LNCaP clone FGC (cell line): Measurements from ENCODE around the gene SLC30A3.
A peak's percentile ranks its signal among the peaks of the same experiment; 100 is the strongest.

Experiments
- DNase-seq: peaks from one replicate; pipeline ENCODE4 v3.0.0-alpha.2; 2011; ENCODE audit warnings: low read depth
- H3K4me3 ChIP-seq: 2 replicates; pipeline ENCODE4 v1.5.1; 2011; ENCODE audit warnings: mild to moderate bottlenecking, low read depth, low read length, control low read depth
- TF ChIP-seq, protein P1 (sequence below): IDR thresholded peaks from 2 replicates; pipeline ENCODE4 v1.5.1; 2012; ENCODE audit warnings: mild to moderate bottlenecking; ENCODE audit not compliant: control insufficient read depth, insufficient read depth; ENCODE audit errors: extremely low read depth

The SLC30A3 gene

GRCh38 chr2:27264753-27265535 is 2.1 kb upstream of the SLC30A3 start:
- TF ChIP-seq, protein P1, sequence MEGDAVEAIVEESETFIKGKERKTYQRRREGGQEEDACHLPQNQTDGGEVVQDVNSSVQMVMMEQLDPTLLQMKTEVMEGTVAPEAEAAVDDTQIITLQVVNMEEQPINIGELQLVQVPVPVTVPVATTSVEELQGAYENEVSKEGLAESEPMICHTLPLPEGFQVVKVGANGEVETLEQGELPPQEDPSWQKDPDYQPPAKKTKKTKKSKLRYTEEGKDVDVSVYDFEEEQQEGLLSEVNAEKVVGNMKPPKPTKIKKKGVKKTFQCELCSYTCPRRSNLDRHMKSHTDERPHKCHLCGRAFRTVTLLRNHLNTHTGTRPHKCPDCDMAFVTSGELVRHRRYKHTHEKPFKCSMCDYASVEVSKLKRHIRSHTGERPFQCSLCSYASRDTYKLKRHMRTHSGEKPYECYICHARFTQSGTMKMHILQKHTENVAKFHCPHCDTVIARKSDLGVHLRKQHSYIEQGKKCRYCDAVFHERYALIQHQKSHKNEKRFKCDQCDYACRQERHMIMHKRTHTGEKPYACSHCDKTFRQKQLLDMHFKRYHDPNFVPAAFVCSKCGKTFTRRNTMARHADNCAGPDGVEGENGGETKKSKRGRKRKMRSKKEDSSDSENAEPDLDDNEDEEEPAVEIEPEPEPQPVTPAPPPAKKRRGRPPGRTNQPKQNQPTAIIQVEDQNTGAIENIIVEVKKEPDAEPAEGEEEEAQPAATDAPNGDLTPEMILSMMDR = no peak
- H3K4me3 ChIP-seq = no peak overlapping the region
- no peak for DNase-seq

DNA sequence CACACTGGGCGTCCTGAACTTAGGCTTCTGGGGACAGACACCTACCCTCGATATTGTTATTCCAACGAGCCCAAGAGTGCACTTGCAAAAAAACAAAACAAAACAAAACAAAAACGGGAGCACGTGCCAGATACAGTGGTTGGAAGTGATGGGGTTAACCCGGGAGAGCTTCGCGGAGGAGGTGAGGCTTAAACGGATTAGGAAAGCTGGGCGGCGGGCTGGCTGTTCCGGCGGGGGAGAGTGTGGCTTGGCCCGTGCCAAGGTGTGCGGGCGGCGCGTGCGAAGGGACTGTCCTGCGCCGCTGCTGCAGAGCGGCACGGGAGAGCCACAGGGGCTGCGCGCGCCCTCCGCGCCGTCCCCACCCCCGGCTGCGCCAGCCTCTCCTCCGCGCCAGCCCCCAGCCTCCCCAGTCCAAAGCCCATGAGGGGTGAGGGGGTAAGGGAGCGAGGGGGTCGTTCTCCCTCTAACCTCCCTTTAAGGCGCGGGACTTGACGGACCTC is 1.5 kb upstream of the SLC30A3 start:
- H3K4me3 ChIP-seq = no peak overlapping the region
- TF ChIP-seq, protein P1 = no peak
- DNase-seq = no peak

- TF ChIP-seq, protein P1 = no peak
- DNase-seq = no peak
- H3K4me3 ChIP-seq = peak overlapping the region; percentile 43
These were observed 723 bp upstream of the SLC30A3 start for GRCh38 chr2:27263287-27264252.

DNA sequence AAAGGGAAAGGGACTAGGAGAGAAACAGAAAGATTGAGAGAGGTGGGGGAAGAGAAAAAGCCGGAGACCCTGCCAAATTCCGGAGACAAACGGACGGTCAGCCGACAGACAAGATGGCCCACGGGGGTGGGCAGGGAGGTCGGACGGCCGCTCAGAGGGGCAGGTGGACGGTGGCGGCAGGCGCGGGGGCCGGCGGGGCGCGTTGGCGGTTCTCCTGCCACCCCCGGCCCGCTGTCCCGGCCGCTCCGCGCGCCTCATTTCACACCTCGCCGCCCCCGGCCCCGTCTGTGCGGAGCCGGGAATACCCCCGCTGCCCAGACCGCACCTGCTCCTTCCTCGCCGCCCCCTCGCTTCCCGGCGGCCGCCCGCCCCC is 935 bp downstream of the SLC30A3 start:
- H3K4me3 ChIP-seq = no peak overlapping the region
- no peak for DNase-seq
- TF ChIP-seq, protein P1 = no peak

GRCh38 chr2:27261241-27261925 is 1.5 kb downstream of the SLC30A3 start:
- DNase-seq = no peak
- TF ChIP-seq, protein P1 = no peak
- no peak overlapping the region for H3K4me3 ChIP-seq

GRCh38 chr2:27258051-27258450 is 4.8 kb downstream of the SLC30A3 start:
- H3K4me3 ChIP-seq = no peak overlapping the region
- no peak for DNase-seq
- TF ChIP-seq, protein P1 = no peak
